ENCODE measurements around the gene KTI12.
A peak's percentile ranks its signal among the peaks of the same experiment; 100 is the strongest.
"Not testable (repeated sequence)": the region's sequence is repeated elsewhere in the genome, so short reads cannot be mapped to it uniquely, and the experiment has no call there.

KTI12 gene

GRCh38 chr1:52033190-52034049 is at the start of gene KTI12:
Gene KTI12, minus strand, starts transcription at chr1:52033810. Its CDS starts 49 bp downstream, at chr1:52033761.
- peak; percentile 78 for DNase-seq

GRCh38 chr1:52080014-52080415 is 46.4 kb upstream of the KTI12 start:
- DNase-seq = no peak

GRCh38 chr1:52077277-52077676 is 43.7 kb upstream of the KTI12 start:
- DNase-seq = not testable (repeated sequence)

GRCh38 chr1:52072291-52072690 is 38.7 kb upstream of the KTI12 start:
- no peak for DNase-seq

GRCh38 chr1:52070704-52071103 is 37.1 kb upstream of the KTI12 start:
- no peak for DNase-seq

- DNase-seq = no peak
Observed at GRCh38 chr1:52063192-52063591, 29.6 kb upstream of the KTI12 start.

GRCh38 chr1:52060822-52061221 is 27.2 kb upstream of the KTI12 start:
- no peak for DNase-seq

GRCh38 chr1:52059888-52060287 is 26.3 kb upstream of the KTI12 start:
- no peak for DNase-seq

- no peak for DNase-seq
Observed at GRCh38 chr1:52059321-52059720, 25.7 kb upstream of the KTI12 start.

GRCh38 chr1:52057876-52058415 is 24.3 kb upstream of the KTI12 start:
- DNase-seq = no peak

GRCh38 chr1:52057255-52057654 is 23.6 kb upstream of the KTI12 start:
- no peak for DNase-seq

- no peak for DNase-seq
Observed at GRCh38 chr1:52056937-52057231, 23.3 kb upstream of the KTI12 start.

GRCh38 chr1:52056163-52056936 is 22.7 kb upstream of the KTI12 start, which contains the start of gene BTF3L4:
Gene BTF3L4, plus strand, starts transcription at chr1:52056295. Its CDS starts 3,553 bp downstream, at chr1:52059848.
- DNase-seq = peak; percentile 86

- no peak for DNase-seq
Observed at GRCh38 chr1:52055866-52056162, 22.2 kb upstream of the KTI12 start.

- peak; percentile 42 for DNase-seq
Observed at GRCh38 chr1:52055066-52055865, 21.7 kb upstream of the KTI12 start, which contains the start of gene TXNDC12. Gene TXNDC12, minus strand, starts transcription at chr1:52055191. Its CDS starts 95 bp downstream, at chr1:52055096.

GRCh38 chr1:52054496-52055065 is 21.0 kb upstream of the KTI12 start:
- DNase-seq = no peak

GRCh38 chr1:52053862-52054261 is 20.3 kb upstream of the KTI12 start:
- DNase-seq = no peak

GRCh38 chr1:52049337-52049736 is 15.7 kb upstream of the KTI12 start:
- not testable (repeated sequence) for DNase-seq

- DNase-seq = not testable (repeated sequence)
Observed at GRCh38 chr1:52045666-52046195, 12.1 kb upstream of the KTI12 start.

- no peak for DNase-seq
Observed at GRCh38 chr1:52045236-52045635, 11.6 kb upstream of the KTI12 start.

GRCh38 chr1:52041551-52042185 is 8.1 kb upstream of the KTI12 start:
- no peak for DNase-seq

- no peak for DNase-seq
Observed at GRCh38 chr1:52037909-52038308, 4.3 kb upstream of the KTI12 start.

Data from activated CD4-positive, alpha-beta T cell treated with anti-CD3 and anti-CD28 coated beads for 1 hour (primary cell).